Measurements from ENCODE around the gene CELA2B. TPM values are rescaled to one million over a fixed set of nuclear protein-coding genes. Genes with fewer than 3 reads are reported as not detected.
"Not testable (repeated sequence)": the region's sequence is repeated elsewhere in the genome, so short reads cannot be mapped to it uniquely, and the experiment has no call there.

CELA2B gene
- total RNA-seq, 1 experiment from 2014 or later: not detected

- POLR2A ChIA-PET (ENCODE audit: unreplicated experiment): interaction anchor here (0.6 kb wide), 1 partner anchor 105 kb away, joined by 13 read pairs; no protein-coding TSS in a partner anchor
Measured at GRCh38 chr1:15513919-15514318, 38.0 kb downstream of the CELA2B start.

GRCh38 chr1:15514557-15514956 is 38.7 kb downstream of the CELA2B start:
- intact Hi-C loops (cut with micrococcal nuclease; ENCODE audit: unreplicated experiment); H2AFZ ChIP-seq; H4K20me1 ChIP-seq (ENCODE audit: insufficient read depth); H3K36me3 ChIP-seq (ENCODE audit: low read depth); H3K27me3 ChIP-seq (ENCODE audit: insufficient read depth, low read depth); DNase-seq; H3K79me2 ChIP-seq (ENCODE audit: low read depth); H3K4me2 ChIP-seq; POLR2A ChIA-PET (ENCODE audit: unreplicated experiment); H3F3A ChIP-seq (ENCODE audit: insufficient read depth, low read depth); H3K9me3 ChIP-seq (ENCODE audit: insufficient read depth, low read depth); H3K4me1 ChIP-seq (replicated peaks; ENCODE audit: insufficient read depth); CTCF ChIA-PET; H3K4me3 ChIP-seq; H3K27ac ChIP-seq; H3K9me2 ChIP-seq (ENCODE audit: insufficient read depth); BruUV-seq (replicated peaks): not testable (repeated sequence)

More at GRCh38 chr1:15513919-15514318, 38.0 kb downstream of the CELA2B start:
- H3K9me3 ChIP-seq (ENCODE audit: insufficient read depth, low read depth): no peaks in the 10 kb centered on the region
- H3K27me3 ChIP-seq (ENCODE audit: insufficient read depth, low read depth): no peaks in the 10 kb centered on the region
- no peak overlapping the region for H3K4me2 ChIP-seq
- CTCF ChIA-PET: no interaction called here
- no peak for DNase-seq
- H2AFZ ChIP-seq: no peak overlapping the region
- H3F3A ChIP-seq (ENCODE audit: insufficient read depth, low read depth): no peaks in the 10 kb centered on the region
- BruUV-seq (replicated peaks): no TSS peak
- H3K4me1 ChIP-seq (replicated peaks; ENCODE audit: insufficient read depth): no peaks in the 10 kb centered on the region
- H3K79me2 ChIP-seq (ENCODE audit: low read depth): no peaks in the 10 kb centered on the region
- TF ChIP-seq CTCF (conservative IDR thresholded peaks at IDR 0.05) (no peak), EZH2 (IDR thresholded peaks at IDR 0.05; ENCODE audit: low read depth) (no peak)
- no peaks in the 10 kb centered on the region for H3K36me3 ChIP-seq (ENCODE audit: low read depth)
- no peak overlapping the region for H3K27ac ChIP-seq
- H3K9me2 ChIP-seq (ENCODE audit: insufficient read depth): no peaks in the 10 kb centered on the region
- no peaks in the 10 kb centered on the region for H4K20me1 ChIP-seq (ENCODE audit: insufficient read depth)
- no peak overlapping the region for H3K4me3 ChIP-seq
- intact Hi-C loops (cut with micrococcal nuclease; ENCODE audit: unreplicated experiment): no loop called here

DNA sequence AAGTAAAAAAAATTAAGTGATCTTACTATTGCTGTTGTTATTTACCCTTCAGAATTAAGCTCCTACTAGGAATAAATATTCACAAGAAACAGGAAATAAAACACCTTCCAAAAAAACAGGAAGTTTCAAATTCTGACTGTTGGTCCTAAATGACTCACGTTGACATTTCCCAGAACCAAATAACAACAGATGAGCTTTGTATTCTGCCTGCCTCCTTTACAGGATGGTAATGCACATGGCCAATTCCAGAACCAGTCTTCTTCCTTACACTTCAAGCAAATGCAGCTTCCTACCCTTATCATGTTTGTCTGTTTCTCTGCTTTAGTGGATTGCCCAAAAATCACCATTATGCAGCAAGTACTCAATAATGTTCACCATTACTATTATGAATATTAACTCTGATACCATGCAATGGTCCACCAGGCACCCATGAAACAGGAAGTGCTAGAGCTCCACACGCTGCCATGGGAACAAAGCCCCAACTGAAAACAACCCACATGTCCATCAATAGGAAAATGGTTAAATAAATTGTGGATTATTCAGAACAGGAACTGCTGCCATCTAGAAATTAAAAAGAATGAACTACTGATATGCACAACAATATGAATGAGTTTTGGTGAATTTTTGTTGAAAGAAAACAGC is 39.2 kb downstream of the CELA2B start:
- no peaks in the 10 kb centered on the region for H3K9me3 ChIP-seq (ENCODE audit: insufficient read depth, low read depth)
- ChIA-PET CTCF (no interaction called here), POLR2A (ENCODE audit: unreplicated experiment) (no interaction called here)
- no TSS peak for BruUV-seq (replicated peaks)
- no peak overlapping the region for H2AFZ ChIP-seq
- no peak overlapping the region for H3K4me2 ChIP-seq
- no peaks in the 10 kb centered on the region for H3K36me3 ChIP-seq (ENCODE audit: low read depth)
- no peaks in the 10 kb centered on the region for H3K27me3 ChIP-seq (ENCODE audit: insufficient read depth, low read depth)
- H3K79me2 ChIP-seq (ENCODE audit: low read depth): no peaks in the 10 kb centered on the region
- H3K4me1 ChIP-seq (replicated peaks; ENCODE audit: insufficient read depth): no peaks in the 10 kb centered on the region
- intact Hi-C loops (cut with micrococcal nuclease; ENCODE audit: unreplicated experiment): no loop called here
- no peaks in the 10 kb centered on the region for H3F3A ChIP-seq (ENCODE audit: insufficient read depth, low read depth)
- H3K4me3 ChIP-seq: no peak overlapping the region
- no peak for DNase-seq
- no peak for TF ChIP-seq CTCF (conservative IDR thresholded peaks at IDR 0.05)
- TF ChIP-seq EZH2 (IDR thresholded peaks at IDR 0.05; ENCODE audit: low read depth): no peak
- H3K9me2 ChIP-seq (ENCODE audit: insufficient read depth): no peaks in the 10 kb centered on the region
- H4K20me1 ChIP-seq (ENCODE audit: insufficient read depth): no peaks in the 10 kb centered on the region
- no peak overlapping the region for H3K27ac ChIP-seq

DNA sequence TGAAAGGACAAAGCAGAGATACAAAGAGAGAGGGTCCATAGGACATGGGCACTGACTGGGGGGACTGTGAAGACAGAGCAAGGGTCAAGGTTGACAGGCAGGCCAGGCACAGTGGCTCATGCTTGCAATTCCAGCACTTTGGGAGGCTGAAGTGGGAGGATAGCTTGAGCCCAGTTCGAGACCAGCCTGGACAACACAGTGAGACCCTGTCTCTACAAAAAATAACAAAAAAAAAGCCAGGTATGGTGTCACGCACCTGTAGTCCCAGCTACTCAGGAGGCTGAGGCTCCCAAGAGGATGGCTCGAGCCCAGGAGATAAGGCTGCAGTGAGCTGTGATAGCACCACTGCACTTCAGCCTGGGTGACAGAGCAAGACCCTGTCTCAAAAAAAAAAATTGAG is 43.7 kb downstream of the CELA2B start:
- BruUV-seq (replicated peaks): no TSS peak
- H3F3A ChIP-seq (ENCODE audit: insufficient read depth, low read depth): 0 out of 2 replicates have a peak, but pooled peaks cover 4% of the 10 kb centered on the region
- TF ChIP-seq EZH2 (IDR thresholded peaks at IDR 0.05; ENCODE audit: low read depth): no peak
- TF ChIP-seq CTCF (conservative IDR thresholded peaks at IDR 0.05): no peak
- no peaks in the 10 kb centered on the region for H3K9me2 ChIP-seq (ENCODE audit: insufficient read depth)
- H3K4me2 ChIP-seq: no peak overlapping the region
- POLR2A ChIA-PET (ENCODE audit: unreplicated experiment): no interaction called here
- H3K9me3 ChIP-seq (ENCODE audit: insufficient read depth, low read depth): no peaks in the 10 kb centered on the region
- no peaks in the 10 kb centered on the region for H3K79me2 ChIP-seq (ENCODE audit: low read depth)
- no peaks in the 10 kb centered on the region for H3K27me3 ChIP-seq (ENCODE audit: insufficient read depth, low read depth)
- CTCF ChIA-PET: no interaction called here
- DNase-seq: no peak
- H3K36me3 ChIP-seq (ENCODE audit: low read depth): no peaks in the 10 kb centered on the region
- H3K4me3 ChIP-seq: no peak overlapping the region
- intact Hi-C loops (cut with micrococcal nuclease; ENCODE audit: unreplicated experiment): loop anchor here (10.0 kb wide), 4 partner anchors 165 to 625 kb away; partner anchors contain the start of gene TMEM51
- H3K27ac ChIP-seq: no peak overlapping the region
- H2AFZ ChIP-seq: no peak overlapping the region
- peaks cover 7% of the 10 kb centered on the region for H3K4me1 ChIP-seq (replicated peaks; ENCODE audit: insufficient read depth)
- no peaks in the 10 kb centered on the region for H4K20me1 ChIP-seq (ENCODE audit: insufficient read depth)

DNA sequence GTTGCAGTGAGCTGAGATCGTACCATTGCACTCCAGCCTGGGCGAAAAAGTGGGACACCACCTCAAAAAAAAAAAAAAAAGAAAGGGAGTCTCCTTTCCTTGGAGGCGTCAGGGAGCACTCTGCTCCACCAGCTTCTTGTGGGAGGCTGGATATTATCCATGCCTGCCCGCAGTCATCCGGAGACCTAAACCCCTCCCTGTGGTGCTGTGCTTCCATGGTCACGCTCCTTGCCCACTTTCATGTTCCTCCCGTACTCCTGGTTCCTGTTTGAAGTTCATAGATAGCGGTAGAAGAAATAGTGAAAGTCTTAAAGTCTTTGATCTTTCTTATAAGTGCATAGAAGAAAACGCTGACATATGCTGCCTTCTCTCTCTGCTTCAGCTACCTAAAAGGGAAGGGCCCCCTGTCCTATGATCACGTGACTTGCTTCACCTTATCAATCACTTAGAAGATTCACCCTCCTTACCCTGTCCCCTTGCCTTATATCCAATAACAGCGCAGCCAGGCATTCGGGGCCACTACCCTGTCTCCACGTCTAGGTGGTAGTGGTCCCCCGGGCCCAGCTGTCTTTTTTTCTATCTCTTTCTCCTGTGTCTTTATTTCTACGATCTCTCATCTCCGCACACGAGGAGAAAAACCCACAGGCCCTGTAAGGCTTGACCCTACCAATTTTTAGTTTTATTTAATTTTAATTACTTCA is 45.5 kb downstream of the CELA2B start:
- BruUV-seq (replicated peaks); H3K4me3 ChIP-seq; H3K9me2 ChIP-seq (ENCODE audit: insufficient read depth); H3K4me2 ChIP-seq; H3K27ac ChIP-seq; H2AFZ ChIP-seq; CTCF ChIA-PET; H3K36me3 ChIP-seq (ENCODE audit: low read depth); H3K27me3 ChIP-seq (ENCODE audit: insufficient read depth, low read depth); H3K79me2 ChIP-seq (ENCODE audit: low read depth); H3K4me1 ChIP-seq (replicated peaks; ENCODE audit: insufficient read depth); H3K9me3 ChIP-seq (ENCODE audit: insufficient read depth, low read depth); H4K20me1 ChIP-seq (ENCODE audit: insufficient read depth); DNase-seq: not testable (repeated sequence)
- intact Hi-C loops (cut with micrococcal nuclease; ENCODE audit: unreplicated experiment): loop anchor here (10.0 kb wide), 4 partner anchors 167 to 623 kb away; partner anchors contain the start of gene TMEM51
- POLR2A ChIA-PET (ENCODE audit: unreplicated experiment): interaction anchor here (0.6 kb wide), 1 partner anchor 235 kb away, joined by 4 read pairs; no protein-coding TSS in a partner anchor
- H3F3A ChIP-seq (ENCODE audit: insufficient read depth, low read depth): peaks cover 12% of the 10 kb centered on the region

Measured in PC-9 (cell line).